ENCODE results near the gene RPN1. TPM values are rescaled to one million over a fixed set of nuclear protein-coding genes. Genes with fewer than 3 reads are reported as not detected.
"Not testable (repeated sequence)": the region's sequence is repeated elsewhere in the genome, so short reads cannot be mapped to it uniquely, and the experiment has no call there.

Gene RPN1
- total and polyA plus RNA-seq, 2 donors (not counting 1 experiment from before 2014, with no cell fraction given) = 40.4 to 80.6 TPM

DNA sequence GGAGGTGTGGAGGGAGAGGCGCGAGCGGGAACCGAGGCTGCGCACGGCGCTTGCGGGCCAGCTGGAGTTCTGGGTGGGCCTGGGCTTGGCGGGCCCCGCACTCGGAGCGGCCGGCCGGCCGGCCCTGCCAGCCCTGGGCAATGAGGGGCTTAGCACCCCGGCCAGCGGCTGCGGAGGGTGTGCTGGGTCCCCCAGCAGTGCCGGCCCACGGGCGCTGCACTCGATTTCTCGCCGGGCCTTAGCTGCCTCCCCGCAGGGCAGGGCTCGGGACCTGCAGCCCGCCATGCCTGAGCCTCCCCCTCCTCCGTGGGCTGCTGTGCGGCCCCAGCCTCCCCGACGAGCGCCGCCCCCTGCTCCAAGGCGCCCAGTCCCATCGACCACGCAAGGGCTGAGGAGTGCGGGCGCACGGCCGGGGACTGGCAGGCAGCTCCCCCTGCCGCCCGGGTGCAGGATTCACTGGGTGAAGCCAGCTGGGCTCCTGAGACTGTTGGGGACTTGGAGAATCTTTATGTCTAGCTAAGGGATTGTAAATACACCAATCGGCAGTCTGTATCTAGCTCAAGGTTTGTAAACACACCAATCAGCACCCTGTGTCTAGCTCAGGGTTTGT, 2.9 kb upstream of the RPN1 start:
- Histone ChIP-seq H4K20me1 (ENCODE audit: control insufficient read depth, insufficient read depth, low read length, poor library complexity, severe bottlenecking) (peaks cover 12% of the 10 kb centered on the region), H3K79me2 (ENCODE audit: control insufficient read depth, insufficient read depth, low read length) (peaks cover 22% of the 10 kb centered on the region), H3K4me3 (ENCODE audit: control extremely low read depth in 1 of 5, extremely low read depth in 1 of 5, insufficient read depth in 1 of 5, low read depth in 2 of 5, low read length in 4 of 5) (peak overlapping the region in 1 of 5 experiments; percentile 19), H2AFZ (ENCODE audit: insufficient read depth, low read depth, low read length, poor library complexity, severe bottlenecking) (peak overlapping the region; percentile 38), H3K4me1 (ENCODE audit: control insufficient read depth in 2 of 2, insufficient read depth in 2 of 2, low read length in 2 of 2) (peaks cover 11 to 16% of the 10 kb centered on the region in 2 donors)
- H3K27me3 ChIP-seq (replicated peaks in 1 of 4; ENCODE audit: control extremely low read depth in 1 of 4, control insufficient read depth in 3 of 4, insufficient read depth in 4 of 4, low read length in 3 of 4); ATAC-seq (ENCODE audit: low read depth); H3K36me3 ChIP-seq (replicated peaks in 1 of 2; ENCODE audit: control extremely low read depth in 1 of 2, control insufficient read depth in 1 of 2, extremely low read depth in 1 of 2, insufficient read depth in 2 of 2, low read length in 1 of 2); H3K9me3 Mint-ChIP-seq (ENCODE audit: insufficient read depth); H3K27ac ChIP-seq (ENCODE audit: low read length in 2 of 2); H3K9ac ChIP-seq (ENCODE audit: low read length); H3K9me3 ChIP-seq (ENCODE audit: control extremely low read depth in 1 of 3, control insufficient read depth in 2 of 3, insufficient read depth in 1 of 3, low read length in 2 of 3); intact Hi-C loops (cut with micrococcal nuclease); H3K27me3 Mint-ChIP-seq; H3K4me2 ChIP-seq (replicated peaks; ENCODE audit: low read depth, low read length, poor library complexity, severe bottlenecking): not testable (repeated sequence)
- peak; percentile 41 for DNase-seq
- peak overlapping the region; percentile 42 for H3K27ac Mint-ChIP-seq
- ChIA-PET POLR2A (interaction anchor here (1.3 kb wide), 1 partner anchor 27 kb away, joined by 9 read pairs; no protein-coding TSS in a partner anchor), CTCF (interaction anchor here (0.9 to 1.8 kb wide), 7 partner anchors 27 to 316 kb away, joined by 3 to 9 read pairs (median 3); no protein-coding TSS in a partner anchor)
- 79% methylated on average over 39 of the region's 43 CpGs for WGBS (ENCODE audit: insufficient coverage)
- H3K4me3 Mint-ChIP-seq = peak overlapping the region; percentile 86
- peaks cover 20% of the 10 kb centered on the region for H3K4me1 Mint-ChIP-seq

DNA sequence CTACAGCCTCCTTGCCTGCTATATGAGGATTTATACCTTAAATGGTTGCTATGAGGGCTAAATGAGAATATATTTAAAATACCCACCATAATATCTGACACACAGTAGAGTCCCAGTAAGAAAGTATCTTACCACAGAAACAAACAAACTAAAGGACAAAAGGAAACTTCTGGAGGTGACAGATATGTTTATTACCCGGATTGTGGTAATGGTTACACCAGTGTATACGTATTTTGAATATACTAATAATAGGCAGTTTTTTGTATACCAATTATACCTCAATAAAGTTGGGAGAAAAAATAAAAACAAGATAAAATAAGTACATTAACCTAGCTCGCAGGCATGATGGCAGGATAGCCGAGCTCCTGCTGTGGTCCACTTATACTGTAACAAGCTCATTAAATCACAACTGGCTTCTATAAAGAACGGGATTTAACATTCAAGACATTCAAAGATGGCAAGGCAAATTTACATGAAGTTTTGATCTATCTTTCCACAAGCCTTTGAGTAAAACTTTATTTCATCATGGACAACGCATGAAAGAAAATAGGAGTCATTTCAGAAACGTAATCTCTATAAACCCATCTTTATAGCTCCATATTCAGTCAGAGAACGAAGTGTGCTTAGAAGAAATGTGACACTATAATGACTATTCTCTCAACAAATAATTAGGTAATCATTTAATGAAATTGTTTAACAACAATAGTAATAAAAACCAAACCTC, 1.5 kb downstream of the RPN1 start:
- intact Hi-C loops (cut with micrococcal nuclease) = no loop called here
- Histone ChIP-seq H3K36me3 (replicated peaks in 1 of 2; ENCODE audit: control extremely low read depth in 1 of 2, control insufficient read depth in 1 of 2, extremely low read depth in 1 of 2, insufficient read depth in 2 of 2, low read length in 1 of 2) (peaks cover 1 to 9% of the 10 kb centered on the region in 2 experiments), H4K20me1 (ENCODE audit: control insufficient read depth, insufficient read depth, low read length, poor library complexity, severe bottlenecking) (peaks cover 39% of the 10 kb centered on the region), H3K4me2 (replicated peaks; ENCODE audit: low read depth, low read length, poor library complexity, severe bottlenecking) (peak overlapping the region; percentile 87), H2AFZ (ENCODE audit: insufficient read depth, low read depth, low read length, poor library complexity, severe bottlenecking) (no peak overlapping the region), H3K27me3 (replicated peaks in 1 of 4; ENCODE audit: control extremely low read depth in 1 of 4, control insufficient read depth in 3 of 4, insufficient read depth in 4 of 4, low read length in 3 of 4) (no peaks in the 10 kb centered on the region), H3K4me3 (ENCODE audit: control extremely low read depth in 1 of 5, extremely low read depth in 1 of 5, insufficient read depth in 1 of 5, low read depth in 2 of 5, low read length in 4 of 5) (peak overlapping the region; percentile 74 to 100 (median 90)), H3K4me1 (ENCODE audit: control insufficient read depth in 2 of 2, insufficient read depth in 2 of 2, low read length in 2 of 2) (peaks cover 15 to 25% of the 10 kb centered on the region in 2 donors), H3K9ac (ENCODE audit: low read length) (peak overlapping the region; percentile 99), H3K27ac (ENCODE audit: low read length in 2 of 2) (peak overlapping the region in 1 of 2 donors; percentile 98), H3K79me2 (ENCODE audit: control insufficient read depth, insufficient read depth, low read length) (peaks cover 65% of the 10 kb centered on the region), H3K9me3 (ENCODE audit: control extremely low read depth in 1 of 3, control insufficient read depth in 2 of 3, insufficient read depth in 1 of 3, low read length in 2 of 3) (no peaks in the 10 kb centered on the region)
- peak overlapping the region; percentile 68 for H3K27ac Mint-ChIP-seq
- WGBS (ENCODE audit: insufficient coverage) = 50% methylated on average over 2 of the region's 8 CpGs
- ChIA-PET POLR2A (no interaction called here), CTCF (interaction anchor here (0.9 to 1.2 kb wide), 2 partner anchors 14 to 31 kb away, joined by 3 to 5 read pairs; no protein-coding TSS in a partner anchor)
- no peak for DNase-seq
- H3K4me1 Mint-ChIP-seq = peaks cover 31% of the 10 kb centered on the region
- no peaks in the 10 kb centered on the region for H3K9me3 Mint-ChIP-seq (ENCODE audit: insufficient read depth)
- H3K27me3 Mint-ChIP-seq = no peaks in the 10 kb centered on the region
- no peak for ATAC-seq (ENCODE audit: low read depth)
- H3K4me3 Mint-ChIP-seq = peak overlapping the region; percentile 89
- no peak for TF ChIP-seq EZH2 (IDR thresholded peaks at IDR 0.05; ENCODE audit: borderline replicate concordance, insufficient read depth, low read depth, low read length, poor library complexity, severe bottlenecking)
- TF ChIP-seq, protein P1, sequence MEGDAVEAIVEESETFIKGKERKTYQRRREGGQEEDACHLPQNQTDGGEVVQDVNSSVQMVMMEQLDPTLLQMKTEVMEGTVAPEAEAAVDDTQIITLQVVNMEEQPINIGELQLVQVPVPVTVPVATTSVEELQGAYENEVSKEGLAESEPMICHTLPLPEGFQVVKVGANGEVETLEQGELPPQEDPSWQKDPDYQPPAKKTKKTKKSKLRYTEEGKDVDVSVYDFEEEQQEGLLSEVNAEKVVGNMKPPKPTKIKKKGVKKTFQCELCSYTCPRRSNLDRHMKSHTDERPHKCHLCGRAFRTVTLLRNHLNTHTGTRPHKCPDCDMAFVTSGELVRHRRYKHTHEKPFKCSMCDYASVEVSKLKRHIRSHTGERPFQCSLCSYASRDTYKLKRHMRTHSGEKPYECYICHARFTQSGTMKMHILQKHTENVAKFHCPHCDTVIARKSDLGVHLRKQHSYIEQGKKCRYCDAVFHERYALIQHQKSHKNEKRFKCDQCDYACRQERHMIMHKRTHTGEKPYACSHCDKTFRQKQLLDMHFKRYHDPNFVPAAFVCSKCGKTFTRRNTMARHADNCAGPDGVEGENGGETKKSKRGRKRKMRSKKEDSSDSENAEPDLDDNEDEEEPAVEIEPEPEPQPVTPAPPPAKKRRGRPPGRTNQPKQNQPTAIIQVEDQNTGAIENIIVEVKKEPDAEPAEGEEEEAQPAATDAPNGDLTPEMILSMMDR (IDR thresholded peaks at IDR 0.05) = no peak

Data from B cell (primary cell).